SK-MEL-5 (cell line): ENCODE data around the gene SLC29A1. TPM values are rescaled to one million over a fixed set of nuclear protein-coding genes. Genes with fewer than 3 reads are reported as not detected.
"Not testable (repeated sequence)": the region's sequence is repeated elsewhere in the genome, so short reads cannot be mapped to it uniquely, and the experiment has no call there.

Source experiments
- DNase-seq: peaks from one replicate; pipeline ENCODE4 v3.0.0-alpha.2; 2016; ENCODE audit warnings: low read depth, low spot score
- in situ Hi-C: cut with HindIII; loops from 2 replicates; pipeline ENCODE4 v1.10.0; 2016; ENCODE audit warnings: low sequenced_read_pairs, high pct_unique_total_duplicates, low pct_unique_long_range_greater_than_20kb
- total RNA-seq: library from RNA; depleted of rRNA; stranded (reverse); fragments of >200 nt; shearing (Covaris generic); gene quantifications from 2 replicates; pipeline ENCODE4 v1.2.3, GENCODE V29; 2014

SLC29A1 gene
- total RNA-seq, 1 experiment from 2014 or later, result 9.3 TPM

DNA sequence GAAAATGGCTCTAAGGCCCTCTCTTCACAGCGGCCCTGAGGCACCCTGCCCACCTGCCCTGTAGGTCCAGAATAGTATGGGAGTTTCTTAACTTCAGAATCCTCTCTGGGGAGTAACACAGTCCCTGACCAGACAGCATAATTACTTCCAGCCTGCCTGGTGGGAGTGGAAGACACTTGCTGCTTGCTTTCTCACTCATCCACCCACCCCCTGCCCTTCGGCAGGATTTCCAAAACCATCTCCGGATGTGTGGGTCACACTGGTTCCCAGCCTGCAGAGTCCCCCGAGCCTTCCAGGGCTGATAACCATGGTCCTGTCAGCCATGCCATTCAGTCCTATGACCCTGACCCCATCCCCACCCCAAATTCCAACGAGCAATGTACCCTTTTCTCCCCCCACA is 5.4 kb downstream of the SLC29A1 start:
- in situ Hi-C loops, result no loop called here
- no peak for DNase-seq

GRCh38 chr6:44229376-44230033 is 6.1 kb downstream of the SLC29A1 start:
- in situ Hi-C loops, result no loop called here

DNA sequence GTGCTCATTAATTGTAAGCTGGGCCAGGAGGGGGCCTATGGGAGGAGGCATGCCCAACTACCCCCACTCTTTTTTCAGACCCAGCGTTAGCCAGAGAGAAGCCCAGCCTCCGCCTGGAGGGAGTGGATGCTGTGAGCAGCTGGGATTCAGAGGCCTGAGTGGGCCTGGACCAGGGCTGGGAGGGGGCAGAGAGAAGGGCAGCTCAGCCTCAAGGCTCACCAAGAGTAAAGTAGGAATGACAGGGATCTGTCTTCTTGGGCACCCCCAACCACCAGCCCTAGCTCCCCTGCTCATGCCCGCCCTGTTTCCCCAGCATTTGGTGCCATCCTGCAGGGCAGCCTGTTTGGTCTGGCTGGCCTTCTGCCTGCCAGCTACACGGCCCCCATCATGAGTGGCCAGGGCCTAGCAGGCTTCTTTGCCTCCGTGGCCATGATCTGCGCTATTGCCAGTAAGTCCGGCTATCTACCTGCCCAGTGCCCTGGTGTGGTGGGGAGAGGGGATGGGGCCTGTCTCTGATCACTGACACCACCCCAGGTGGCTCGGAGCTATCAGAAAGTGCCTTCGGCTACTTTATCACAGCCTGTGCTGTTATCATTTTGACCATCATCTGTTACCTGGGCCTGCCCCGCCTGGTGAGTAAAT is 6.8 kb downstream of the SLC29A1 start:
- in situ Hi-C loops, result no loop called here
- no peak for DNase-seq

More at GRCh38 chr6:44229376-44230033, 6.1 kb downstream of the SLC29A1 start:
- DNase-seq, result no peak

DNA sequence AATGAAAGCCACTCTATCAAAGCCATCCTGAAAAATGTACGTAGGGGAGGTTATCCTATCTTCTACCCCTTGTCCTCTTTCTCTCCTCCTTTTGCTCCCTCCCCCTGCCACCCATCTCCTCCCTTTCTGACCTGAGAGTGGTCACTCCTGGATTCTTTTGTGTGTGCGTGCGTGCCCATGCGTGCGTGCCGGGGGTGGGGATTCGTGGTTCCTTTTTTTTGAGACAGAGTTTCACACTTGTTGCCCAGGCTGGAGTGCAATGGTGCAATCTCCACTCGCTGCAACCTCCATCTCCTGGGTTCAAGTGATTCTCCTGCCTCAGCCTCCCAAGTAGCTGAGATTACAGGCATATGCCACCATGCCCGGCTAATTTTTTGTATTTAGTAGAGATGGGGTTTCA is 8.0 kb downstream of the SLC29A1 start:
- DNase-seq, in situ Hi-C loops: not testable (repeated sequence)

DNA sequence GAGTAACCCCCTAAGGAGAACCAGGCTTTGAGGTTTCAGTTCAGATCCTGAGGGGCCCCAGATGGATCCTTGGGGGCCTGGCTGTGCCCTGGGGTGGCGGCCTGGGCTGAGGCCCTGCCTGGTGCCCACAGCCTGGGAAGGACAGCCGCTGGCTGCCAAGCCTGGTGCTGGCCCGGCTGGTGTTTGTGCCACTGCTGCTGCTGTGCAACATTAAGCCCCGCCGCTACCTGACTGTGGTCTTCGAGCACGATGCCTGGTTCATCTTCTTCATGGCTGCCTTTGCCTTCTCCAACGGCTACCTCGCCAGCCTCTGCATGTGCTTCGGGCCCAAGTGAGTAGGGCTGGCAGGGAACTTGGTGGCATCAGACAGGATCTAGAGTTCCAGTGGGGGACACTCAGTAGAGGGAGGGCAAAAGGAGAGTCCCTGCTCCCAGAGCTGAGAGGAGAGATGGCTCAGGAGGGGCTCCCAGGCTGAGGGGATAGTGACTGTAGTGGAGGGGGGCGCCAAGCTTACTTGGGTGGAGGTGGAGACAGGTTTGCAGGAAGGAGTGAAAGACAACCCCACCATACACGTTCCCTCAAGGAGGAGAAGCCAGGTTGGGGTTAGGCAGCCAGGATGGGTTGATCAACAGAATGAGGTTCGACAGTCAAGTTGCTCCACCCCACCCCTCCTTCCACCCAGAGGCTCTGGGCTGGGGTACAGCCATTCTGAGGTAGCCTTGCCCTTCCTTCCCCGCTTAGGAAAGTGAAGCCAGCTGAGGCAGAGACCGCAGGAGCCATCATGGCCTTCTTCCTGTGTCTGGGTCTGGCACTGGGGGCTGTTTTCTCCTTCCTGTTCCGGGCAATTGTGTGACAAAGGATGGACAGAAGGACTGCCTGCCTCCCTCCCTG is 9.5 kb downstream of the SLC29A1 start:
- in situ Hi-C loops, result no loop called here
- no peak for DNase-seq

GRCh38 chr6:44233567-44234100 is 10.2 kb downstream of the SLC29A1 start:
- DNase-seq, result no peak
- in situ Hi-C loops, result no loop called here

DNA sequence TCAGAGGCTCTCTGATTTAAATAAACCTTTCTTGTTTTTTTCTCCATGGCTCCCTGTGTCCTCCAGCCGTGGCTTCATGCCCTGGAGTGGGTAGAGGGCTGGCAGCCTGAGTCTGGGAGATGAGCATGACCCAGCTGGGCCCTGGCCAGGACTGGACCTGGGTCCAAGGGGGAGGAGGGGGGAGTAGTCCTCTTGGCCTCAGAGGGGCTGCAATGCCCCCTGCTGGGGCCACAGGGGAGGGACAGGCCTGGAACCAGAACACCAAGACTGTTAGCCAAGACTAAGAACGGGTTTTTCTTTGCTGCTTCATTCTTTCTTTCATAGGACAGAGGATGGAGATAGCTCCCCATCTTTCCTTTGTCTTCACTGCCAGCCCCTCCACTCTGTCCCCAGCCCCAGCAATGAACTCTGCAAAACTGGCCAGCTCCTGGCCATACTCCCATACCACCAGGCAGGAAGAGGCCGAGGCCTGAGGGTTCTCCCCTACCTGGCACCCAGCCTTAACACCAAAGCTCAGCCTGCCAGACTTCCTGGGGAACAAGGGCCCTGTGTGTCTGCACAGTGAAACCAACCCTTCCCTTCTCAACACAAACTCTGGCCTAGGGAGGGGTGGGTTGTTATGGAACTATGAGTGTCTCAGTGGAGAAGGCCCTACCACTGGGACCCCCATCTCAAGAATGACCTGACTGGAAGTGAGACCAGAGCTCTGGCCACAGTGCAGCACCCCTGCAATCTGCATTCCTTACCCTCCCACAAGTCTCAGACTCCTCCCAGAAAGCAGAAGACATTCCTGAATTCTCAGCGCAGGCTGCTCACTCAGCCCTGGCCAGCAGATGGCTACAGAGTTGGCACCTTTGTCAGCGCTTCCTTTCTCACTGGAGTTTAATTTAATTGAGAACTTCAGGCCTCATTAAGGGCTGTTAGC is 11.0 kb downstream of the SLC29A1 start:
- peak; percentile 73 for DNase-seq
- in situ Hi-C loops, result no loop called here

- DNase-seq, result no peak
- in situ Hi-C loops, result no loop called here
Measured at GRCh38 chr6:44235269-44235668, 11.9 kb downstream of the SLC29A1 start.

DNA sequence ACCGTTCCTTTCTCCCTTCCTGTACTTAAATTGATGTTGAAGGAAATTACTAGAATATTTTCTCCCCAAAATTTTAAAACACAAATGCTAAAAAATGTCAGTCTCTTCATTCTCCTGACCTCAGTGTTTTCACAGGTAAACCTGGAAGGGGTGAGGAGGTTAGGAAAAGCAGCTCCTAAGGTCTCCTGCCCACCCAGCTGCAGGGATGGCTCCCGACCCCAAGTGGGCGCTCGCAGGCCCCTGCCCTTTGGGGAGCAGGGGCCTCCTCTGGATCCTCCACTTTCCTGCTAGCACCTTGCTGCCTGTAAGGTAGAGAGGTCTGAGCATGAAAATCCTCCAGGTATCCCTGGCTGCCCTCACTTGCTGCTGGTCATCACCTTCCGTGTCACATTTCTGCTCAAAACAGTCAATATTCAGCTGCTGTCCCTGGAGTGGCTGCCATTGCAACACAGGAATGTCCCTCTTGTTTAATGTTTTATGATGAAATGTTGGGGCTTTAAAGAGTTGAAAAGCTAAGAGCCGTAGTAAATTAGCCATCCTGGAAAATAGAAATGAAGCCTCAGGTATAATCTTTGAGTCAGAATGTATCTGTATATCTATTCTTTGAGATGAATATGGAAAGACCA is 12.6 kb downstream of the SLC29A1 start:
- DNase-seq, result no peak
- in situ Hi-C loops, result no loop called here

DNA sequence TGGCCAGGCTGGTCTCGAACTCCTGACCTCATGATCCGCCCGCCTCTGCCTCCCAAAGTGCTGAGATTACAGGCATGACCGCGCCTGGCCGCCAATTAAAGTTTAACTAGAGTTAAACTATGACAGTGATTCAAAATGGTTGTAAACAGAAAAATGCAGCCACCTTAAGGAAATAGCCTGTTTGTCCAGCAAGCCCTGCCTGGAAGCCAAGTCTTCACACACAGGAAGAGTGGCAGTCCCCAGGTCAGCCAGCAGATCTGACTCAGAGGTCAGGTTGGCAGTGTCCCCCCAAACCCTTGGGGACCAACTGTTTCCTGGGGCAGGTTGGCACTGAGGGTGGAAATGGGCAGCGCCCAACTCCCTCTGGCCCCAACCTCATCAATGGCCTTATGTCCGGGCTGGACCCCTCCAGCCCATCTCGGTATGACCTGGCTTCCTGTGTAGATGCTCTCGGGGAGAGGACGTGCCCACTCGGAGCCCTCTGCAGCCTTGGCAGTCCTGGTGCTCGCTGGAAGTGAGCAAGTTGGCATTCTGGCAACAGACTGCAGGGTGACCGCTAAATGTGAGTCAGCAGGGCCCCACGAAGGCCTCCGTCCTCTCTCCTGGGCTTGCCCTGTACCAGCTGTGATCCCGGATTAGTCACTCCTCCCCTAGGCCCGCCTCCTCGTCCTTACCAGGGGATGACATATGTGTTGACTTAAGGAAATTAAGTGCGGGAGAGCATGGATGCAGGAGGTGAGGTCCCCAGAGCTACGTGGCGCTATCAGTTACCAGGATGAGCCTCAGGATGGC is 13.8 kb downstream of the SLC29A1 start:
- peak; percentile 70 for DNase-seq
- in situ Hi-C loops, result no loop called here

DNA sequence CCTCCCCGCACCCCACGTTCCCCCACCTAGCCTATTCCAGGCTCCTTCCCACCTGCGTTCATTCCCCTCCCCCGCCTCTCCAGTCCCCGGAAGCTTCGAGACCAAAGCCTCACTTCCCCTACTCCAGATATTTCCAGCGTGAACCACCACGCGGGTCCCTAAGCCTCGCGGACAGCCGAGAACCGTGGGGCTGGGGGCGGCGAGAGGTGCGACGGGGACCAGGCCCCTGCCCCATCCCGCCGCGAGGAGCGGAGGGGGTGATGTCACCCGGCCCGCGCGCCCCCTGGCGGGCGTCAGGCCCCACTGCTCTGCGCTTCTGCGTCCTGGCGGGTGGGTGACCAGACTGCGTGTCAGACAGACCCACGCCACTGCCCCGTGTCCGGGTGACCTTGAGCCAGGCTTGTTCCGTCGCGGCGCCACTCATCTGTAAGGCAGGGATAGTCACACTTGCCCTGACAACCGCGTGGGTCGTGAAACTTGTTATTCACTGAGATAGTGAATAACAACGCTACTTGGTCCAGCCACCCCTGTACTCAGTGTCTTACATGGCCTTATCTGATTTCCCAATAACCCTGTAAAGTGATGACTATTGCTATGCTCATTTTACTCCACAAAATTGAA is 14.5 kb downstream of the SLC29A1 start:
- in situ Hi-C loops, result no loop called here
- peak; percentile 62 for DNase-seq

DNA sequence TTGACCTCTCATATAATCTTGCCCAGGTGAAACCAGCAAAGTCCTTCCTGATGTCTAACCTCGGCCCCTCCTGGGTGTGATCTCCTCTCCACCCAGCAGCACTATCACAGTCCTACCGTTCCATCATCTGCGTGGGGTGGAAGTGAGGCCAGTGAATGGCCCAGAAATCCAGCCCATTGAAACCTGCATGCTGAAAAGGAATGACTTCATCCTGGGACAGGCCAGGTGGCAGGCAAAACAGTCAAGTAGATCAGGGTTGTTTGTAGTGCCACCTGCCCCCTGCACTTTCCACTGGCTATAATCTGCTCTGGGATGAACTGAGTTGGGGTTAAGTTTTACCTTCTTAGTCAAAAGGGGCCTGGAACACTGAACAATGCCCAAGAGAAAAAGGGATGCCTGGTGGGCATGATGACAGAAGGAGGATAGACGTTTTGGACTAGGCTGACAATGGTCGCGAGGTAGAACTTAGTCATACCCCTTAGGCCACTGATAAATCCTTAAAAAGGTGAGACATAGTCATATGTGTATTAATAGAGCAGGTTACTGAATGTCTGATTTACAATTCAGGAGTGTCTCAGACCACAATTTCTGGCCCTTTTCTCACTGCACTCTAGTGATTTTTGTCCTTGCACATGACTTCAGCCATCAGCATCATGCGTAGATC is 15.4 kb downstream of the SLC29A1 start:
- in situ Hi-C loops, result no loop called here

DNA sequence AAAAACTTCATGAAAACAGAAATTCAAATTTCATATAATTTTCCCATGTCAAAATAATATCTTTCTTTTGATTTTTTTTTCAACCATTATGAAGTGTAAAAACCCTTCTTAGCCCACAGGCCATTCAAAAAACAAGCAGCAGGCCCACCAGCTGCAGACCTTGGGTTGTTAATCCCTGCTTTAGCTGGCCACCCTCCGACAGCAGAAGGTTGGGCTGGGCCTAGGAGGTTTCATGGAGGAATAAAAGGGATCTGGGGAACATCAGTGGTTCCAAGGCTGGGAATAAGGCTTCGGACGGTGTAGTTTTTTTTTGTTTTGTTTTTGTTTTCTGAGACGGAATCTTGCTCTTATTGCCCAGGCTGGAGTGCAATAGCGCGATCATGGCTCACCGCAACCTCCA is 19.9 kb downstream of the SLC29A1 start:
- in situ Hi-C loops, result no loop called here
- no peak for DNase-seq

More for the DNA sequence above, 15.4 kb downstream of the SLC29A1 start:
- no peak for DNase-seq

GRCh38 chr6:44245391-44245911 is 22.1 kb downstream of the SLC29A1 start:
- DNase-seq, result no peak
- in situ Hi-C loops, result no loop called here
